ENCODE results near the gene CTCFL. TPM values are rescaled to one million over a fixed set of nuclear protein-coding genes. Genes with fewer than 3 reads are reported as not detected.
"Not testable (repeated sequence)": the region's sequence is repeated elsewhere in the genome, so short reads cannot be mapped to it uniquely, and the experiment has no call there.

Gene CTCFL
- total and polyA plus RNA-seq, 9 donors = 0.04 to 0.24 (median 0.20) TPM; not detected in 1

- Histone ChIP-seq H3K4me3 (ENCODE audit: low read length) (no peak overlapping the region), H3K27ac (ENCODE audit: low read length) (peak overlapping the region; percentile 52), H3K9me3 (replicated peaks; ENCODE audit: control insufficient read depth, low read depth, low read length) (peaks cover 3% of the 10 kb centered on the region), H3K27me3 (ENCODE audit: control insufficient read depth, insufficient read depth, low read length) (peaks cover 33% of the 10 kb centered on the region), H3K36me3 (ENCODE audit: control insufficient read depth, insufficient read depth, low read length) (no peaks in the 10 kb centered on the region), H3K4me1 (ENCODE audit: control insufficient read depth, insufficient read depth, low read length) (peaks cover 35% of the 10 kb centered on the region)
- WGBS (ENCODE audit: insufficient coverage) = 33% methylated on average over 10 of the region's 16 CpGs
- DNase-seq = peak; percentile 59
Measured at GRCh38 chr20:57473246-57474048, 51.5 kb downstream of the CTCFL start.

DNA sequence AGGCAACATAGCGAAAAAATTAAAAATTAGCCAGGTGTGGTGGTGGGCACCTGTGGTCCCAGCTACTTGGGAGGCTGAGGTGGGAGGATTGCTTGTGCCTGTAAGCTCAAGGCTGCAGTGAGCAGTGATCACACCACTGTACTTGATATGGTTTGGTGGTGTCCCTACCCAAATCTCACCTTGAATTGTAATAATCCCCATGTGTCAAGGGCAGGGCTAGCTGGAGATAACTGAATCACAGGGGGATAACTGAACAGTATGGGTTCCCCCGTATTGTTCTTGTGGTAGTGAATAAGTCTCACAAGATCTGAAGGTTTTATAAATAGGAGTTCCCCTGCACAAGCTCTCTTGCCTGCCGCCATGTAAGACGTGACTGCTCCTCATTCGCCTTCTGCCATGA, 52.5 kb downstream of the CTCFL start:
- not testable (repeated sequence) for H3K9me3 ChIP-seq (replicated peaks; ENCODE audit: control insufficient read depth, low read depth, low read length); DNase-seq; H3K4me3 ChIP-seq (ENCODE audit: low read length); H3K27ac ChIP-seq (ENCODE audit: low read length); H3K36me3 ChIP-seq (ENCODE audit: control insufficient read depth, insufficient read depth, low read length)
- Histone ChIP-seq H3K4me1 (ENCODE audit: control insufficient read depth, insufficient read depth, low read length) (peaks cover 37% of the 10 kb centered on the region), H3K27me3 (ENCODE audit: control insufficient read depth, insufficient read depth, low read length) (peaks cover 34% of the 10 kb centered on the region)
- 100% methylated on average over 3 of the region's 5 CpGs for WGBS (ENCODE audit: insufficient coverage)

GRCh38 chr20:57471496-57472372, 53.2 kb downstream of the CTCFL start:
- Histone ChIP-seq H3K27me3 (ENCODE audit: control insufficient read depth, insufficient read depth, low read length) (peaks cover 32% of the 10 kb centered on the region), H3K9me3 (replicated peaks; ENCODE audit: control insufficient read depth, low read depth, low read length) (peaks cover 3% of the 10 kb centered on the region), H3K4me3 (ENCODE audit: low read length) (no peak overlapping the region), H3K27ac (ENCODE audit: low read length) (no peak overlapping the region), H3K4me1 (ENCODE audit: control insufficient read depth, insufficient read depth, low read length) (peaks cover 41% of the 10 kb centered on the region), H3K36me3 (ENCODE audit: control insufficient read depth, insufficient read depth, low read length) (no peaks in the 10 kb centered on the region)
- no peak for DNase-seq
- WGBS (ENCODE audit: insufficient coverage) = 64% methylated on average over 5 of the region's 12 CpGs

DNA sequence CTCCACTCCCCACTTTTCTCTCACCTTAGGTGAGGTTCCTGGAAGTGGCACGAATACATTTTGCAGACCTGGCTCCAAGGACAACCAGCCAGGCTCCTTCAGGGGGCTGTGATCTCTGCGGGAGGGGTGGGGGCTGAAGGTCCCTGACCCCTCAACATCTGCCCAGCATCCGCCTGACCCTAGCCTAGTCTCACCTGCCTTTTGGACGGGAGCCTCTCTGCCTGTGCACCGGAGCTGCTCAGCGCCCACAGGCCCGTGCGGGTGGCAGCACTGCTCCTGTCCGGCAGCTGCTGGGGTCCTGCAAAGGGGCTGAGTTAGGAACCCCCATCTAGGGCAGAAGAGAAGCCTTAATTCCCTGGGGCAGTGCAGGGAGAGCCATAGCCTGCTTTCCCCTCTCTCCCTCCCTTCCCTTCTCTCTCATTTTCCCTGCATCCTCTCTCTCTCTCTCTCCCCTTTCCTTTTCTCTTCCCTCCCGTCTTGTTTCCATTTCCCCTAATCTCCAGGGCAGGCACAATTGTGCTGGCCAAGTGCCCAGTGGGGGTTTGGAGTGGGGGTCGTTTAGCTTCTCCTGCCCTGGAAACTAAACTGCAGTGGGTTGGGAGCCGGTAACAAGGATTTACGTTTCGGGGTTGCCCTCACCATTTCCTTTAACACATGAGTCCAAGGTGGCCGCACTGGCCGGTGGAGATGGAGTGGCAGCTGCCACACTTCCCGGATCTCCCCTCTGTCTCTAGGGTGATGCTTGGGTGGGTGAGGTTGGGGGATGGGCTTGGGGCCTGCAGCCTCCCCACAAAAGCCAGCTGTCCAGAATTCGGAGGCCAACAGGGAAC, 54.1 kb downstream of the CTCFL start:
- Histone ChIP-seq H3K9me3 (replicated peaks; ENCODE audit: control insufficient read depth, low read depth, low read length) (peaks cover 3% of the 10 kb centered on the region), H3K4me1 (ENCODE audit: control insufficient read depth, insufficient read depth, low read length) (peaks cover 37% of the 10 kb centered on the region), H3K4me3 (ENCODE audit: low read length) (no peak overlapping the region), H3K36me3 (ENCODE audit: control insufficient read depth, insufficient read depth, low read length) (no peaks in the 10 kb centered on the region), H3K27me3 (ENCODE audit: control insufficient read depth, insufficient read depth, low read length) (peaks cover 30% of the 10 kb centered on the region), H3K27ac (ENCODE audit: low read length) (no peak overlapping the region)
- WGBS (ENCODE audit: insufficient coverage) = 10% methylated on average over 3 of the region's 18 CpGs
- no peak for DNase-seq

DNA sequence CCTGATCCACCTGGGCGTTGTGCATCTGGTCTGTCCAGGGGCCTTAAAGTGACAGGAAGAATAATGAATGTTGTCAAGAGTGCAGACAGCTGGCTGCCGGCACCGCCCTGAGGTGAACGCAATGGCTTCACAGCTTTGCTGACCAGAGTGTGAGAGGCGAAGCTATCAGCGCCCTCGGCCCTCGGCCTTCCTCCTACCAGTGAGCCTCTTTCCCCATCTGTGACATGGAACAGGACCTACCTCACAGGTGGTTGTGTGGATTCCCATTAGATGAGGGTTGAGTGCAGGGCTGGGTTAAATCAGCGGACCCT, 54.8 kb downstream of the CTCFL start:
- WGBS (ENCODE audit: insufficient coverage) = 10% methylated on average over 2 of the region's 9 CpGs
- no peaks in the 10 kb centered on the region for H3K9me3 ChIP-seq (replicated peaks; ENCODE audit: control insufficient read depth, low read depth, low read length)
- H3K4me1 ChIP-seq (ENCODE audit: control insufficient read depth, insufficient read depth, low read length) = peaks cover 37% of the 10 kb centered on the region
- no peak overlapping the region for H3K4me3 ChIP-seq (ENCODE audit: low read length)
- no peak for DNase-seq
- peaks cover 30% of the 10 kb centered on the region for H3K27me3 ChIP-seq (ENCODE audit: control insufficient read depth, insufficient read depth, low read length)
- no peak overlapping the region for H3K27ac ChIP-seq (ENCODE audit: low read length)
- no peaks in the 10 kb centered on the region for H3K36me3 ChIP-seq (ENCODE audit: control insufficient read depth, insufficient read depth, low read length)

DNA sequence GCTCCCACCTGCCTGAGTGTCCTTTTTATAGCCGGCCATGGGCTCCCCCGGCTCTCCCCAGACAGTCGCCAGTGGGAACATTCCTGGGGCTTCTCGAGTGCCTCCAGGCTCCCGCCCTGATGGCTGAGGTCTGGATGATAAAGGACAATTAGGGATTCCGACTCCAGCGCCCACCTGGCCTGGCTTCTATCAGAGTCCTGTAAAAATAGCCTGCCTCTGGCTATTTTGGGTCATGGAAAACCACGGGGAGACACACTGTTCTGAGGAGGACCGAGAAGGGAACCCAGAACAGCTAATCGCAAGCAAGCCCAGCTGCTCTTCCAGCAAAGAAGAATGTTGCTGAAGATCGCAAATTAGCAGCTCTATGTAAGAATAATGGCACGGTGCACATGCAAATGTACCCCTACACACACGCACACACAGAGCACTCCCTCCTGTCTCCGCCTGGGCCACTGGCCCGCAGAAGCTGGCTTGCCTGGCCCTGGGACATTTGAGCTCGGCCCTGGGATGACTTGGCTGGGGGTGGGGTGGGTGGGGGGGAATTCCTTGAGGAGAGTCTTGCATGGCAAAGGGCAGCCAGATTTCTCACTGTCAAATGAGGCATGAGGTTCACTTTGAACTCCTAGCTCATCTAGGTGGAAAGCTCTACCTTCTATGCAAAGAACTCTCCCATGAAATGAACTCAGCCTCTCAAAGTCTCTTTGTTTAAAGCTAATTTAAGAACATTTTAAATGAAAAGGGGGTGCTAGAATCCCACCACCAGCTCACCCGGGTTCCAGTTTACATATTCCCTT, 55.3 kb downstream of the CTCFL start:
- 25% methylated on average over 9 of the region's 17 CpGs for WGBS (ENCODE audit: insufficient coverage)
- no peaks in the 10 kb centered on the region for H3K9me3 ChIP-seq (replicated peaks; ENCODE audit: control insufficient read depth, low read depth, low read length)
- H3K36me3 ChIP-seq (ENCODE audit: control insufficient read depth, insufficient read depth, low read length) = no peaks in the 10 kb centered on the region
- no peak overlapping the region for H3K27ac ChIP-seq (ENCODE audit: low read length)
- H3K4me1 ChIP-seq (ENCODE audit: control insufficient read depth, insufficient read depth, low read length) = peaks cover 36% of the 10 kb centered on the region
- H3K4me3 ChIP-seq (ENCODE audit: low read length) = no peak overlapping the region
- peak; percentile 29 for DNase-seq
- peaks cover 30% of the 10 kb centered on the region for H3K27me3 ChIP-seq (ENCODE audit: control insufficient read depth, insufficient read depth, low read length)

GRCh38 chr20:57468523-57469417, 56.2 kb downstream of the CTCFL start:
- H3K4me3 ChIP-seq (ENCODE audit: low read length) = no peak overlapping the region
- no peaks in the 10 kb centered on the region for H3K36me3 ChIP-seq (ENCODE audit: control insufficient read depth, insufficient read depth, low read length)
- H3K9me3 ChIP-seq (replicated peaks; ENCODE audit: control insufficient read depth, low read depth, low read length) = no peaks in the 10 kb centered on the region
- H3K27ac ChIP-seq (ENCODE audit: low read length) = no peak overlapping the region
- H3K4me1 ChIP-seq (ENCODE audit: control insufficient read depth, insufficient read depth, low read length) = peaks cover 38% of the 10 kb centered on the region
- DNase-seq = no peak
- 81% methylated on average over 10 of the region's 18 CpGs for WGBS (ENCODE audit: insufficient coverage)
- peaks cover 28% of the 10 kb centered on the region for H3K27me3 ChIP-seq (ENCODE audit: control insufficient read depth, insufficient read depth, low read length)

- H3K9me3 ChIP-seq (replicated peaks; ENCODE audit: control insufficient read depth, low read depth, low read length) = no peaks in the 10 kb centered on the region
- H3K27me3 ChIP-seq (ENCODE audit: control insufficient read depth, insufficient read depth, low read length) = peaks cover 28% of the 10 kb centered on the region
- peaks cover 34% of the 10 kb centered on the region for H3K4me1 ChIP-seq (ENCODE audit: control insufficient read depth, insufficient read depth, low read length)
- peak; percentile 27 for DNase-seq
- H3K4me3 ChIP-seq (ENCODE audit: low read length) = no peak overlapping the region
- no peak overlapping the region for H3K27ac ChIP-seq (ENCODE audit: low read length)
- H3K36me3 ChIP-seq (ENCODE audit: control insufficient read depth, insufficient read depth, low read length) = no peaks in the 10 kb centered on the region
- WGBS (ENCODE audit: insufficient coverage) = 41% methylated on average over 4 of the region's 6 CpGs
Measured at GRCh38 chr20:57467742-57468141, 57.2 kb downstream of the CTCFL start.

DNA sequence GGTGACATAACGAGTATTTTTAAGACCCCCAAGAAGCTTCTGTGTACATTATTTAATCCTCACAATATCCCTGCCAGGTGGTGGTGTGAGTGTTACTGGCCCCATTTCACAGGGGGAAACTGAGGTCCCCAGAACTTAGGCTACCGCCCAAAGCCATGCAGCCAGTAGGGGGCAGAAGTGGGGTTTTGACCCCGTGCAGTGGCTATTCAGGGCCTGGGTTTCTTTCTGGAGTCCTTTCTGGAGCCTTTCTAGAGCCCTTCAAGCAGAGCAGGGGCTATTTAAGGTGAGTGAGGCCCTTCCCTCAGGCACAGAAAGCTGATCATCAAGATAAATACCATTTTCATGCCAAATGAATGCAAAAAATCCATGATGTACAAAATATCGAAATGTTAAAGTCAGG, 59.0 kb downstream of the CTCFL start:
- Histone ChIP-seq H3K9me3 (replicated peaks; ENCODE audit: control insufficient read depth, low read depth, low read length) (no peaks in the 10 kb centered on the region), H3K4me3 (ENCODE audit: low read length) (no peak overlapping the region), H3K36me3 (ENCODE audit: control insufficient read depth, insufficient read depth, low read length) (no peaks in the 10 kb centered on the region), H3K4me1 (ENCODE audit: control insufficient read depth, insufficient read depth, low read length) (peaks cover 32% of the 10 kb centered on the region), H3K27ac (ENCODE audit: low read length) (no peak overlapping the region), H3K27me3 (ENCODE audit: control insufficient read depth, insufficient read depth, low read length) (peaks cover 19% of the 10 kb centered on the region)
- DNase-seq = no peak
- WGBS (ENCODE audit: insufficient coverage) = 79% methylated on average over 3 of the region's 4 CpGs

Measured in muscle of leg (tissue), 11 donors.